IMR-90 (cell line): ENCODE results near the gene NPIPA3. TPM values are rescaled to one million over a fixed set of nuclear protein-coding genes. Genes with fewer than 3 reads are reported as not detected.

ENCODE experiments used
- ATAC-seq: fragments of 200-7000 bp; cut with Tn5 transposase; 2 replicates; pipeline ENCODE4 v1.9.1; 2020; ENCODE audit warnings: low read depth, mild to moderate bottlenecking, moderate library complexity
- BruUV-seq: library from RNA; stranded (reverse); fragments of 400-500 nt; replicated peaks from 2 replicates; lab custom pipeline; 2021; lab: Mats Ljungman, UMichigan
- CTCF ChIA-PET: fragments of 300-600 bp; formaldehyde crosslinking; extraction: SDS; loops from one replicate; lab custom pipeline; 2021; ENCODE audit warnings: antibody characterized with exemption; lab: Yijun Ruan, JAX
- POLR2A ChIA-PET: fragments of 300-600 bp; sonication (Branson Sonifier 250); formaldehyde crosslinking; loops from one replicate; lab custom pipeline; 2022; ENCODE audit warnings: antibody characterized with exemption; ENCODE audit not compliant: unreplicated experiment; lab: Charles Lee
- DNase-seq: peaks from one replicate; pipeline ENCODE4 v3.0.0; 2013
- H2AFZ ChIP-seq: replicated peaks from 2 replicates; pipeline ENCODE3; 2013; ENCODE audit warnings: low read length, mild to moderate bottlenecking; ENCODE audit not compliant: poor library complexity
- H2AK5ac ChIP-seq: 2 replicates; pipeline ENCODE4 v1.6.1; 2013; ENCODE audit warnings: low read depth, low read length, inconsistent platforms
- H2AK9ac ChIP-seq: replicated peaks from 2 replicates; pipeline ENCODE3; 2013; ENCODE audit warnings: mild to moderate bottlenecking, low read depth, low read length, moderate library complexity; ENCODE audit not compliant: poor library complexity
- H2BK120ac ChIP-seq: 2 replicates; pipeline ENCODE4 v1.6.1; 2013; ENCODE audit warnings: low read depth, low read length, inconsistent platforms
- H2BK15ac ChIP-seq: 3 replicates; pipeline ENCODE4 v1.6.1; 2013; ENCODE audit warnings: low read depth, low read length, inconsistent platforms
- H2BK20ac ChIP-seq: 2 replicates; pipeline ENCODE4 v1.6.1; 2013; ENCODE audit warnings: low read depth, mild to moderate bottlenecking, inconsistent platforms, low read length, moderate library complexity
- H2BK5ac ChIP-seq: 2 replicates; pipeline ENCODE4 v1.6.1; 2013; ENCODE audit warnings: mild to moderate bottlenecking, low read depth, low read length, inconsistent platforms; ENCODE audit not compliant: poor library complexity, severe bottlenecking
- H3K14ac ChIP-seq: replicated peaks from 2 replicates; pipeline ENCODE4 v1.6.1; 2013; ENCODE audit warnings: low read depth, low read length, inconsistent platforms
- H3K18ac ChIP-seq: 2 replicates; pipeline ENCODE4 v1.6.1; 2013; ENCODE audit warnings: low read depth, low read length, control low read depth
- H3K23ac ChIP-seq: 2 replicates; pipeline ENCODE4 v1.6.1; 2013; ENCODE audit warnings: low read depth, low read length, inconsistent platforms
- H3K27ac ChIP-seq: 2 replicates; pipeline ENCODE4 v1.5.1; 2013; ENCODE audit warnings: mild to moderate bottlenecking, control low read depth, low read length; ENCODE audit not compliant: insufficient read depth
- H3K27me3 ChIP-seq: 2 replicates; pipeline ENCODE4 v1.6.1; 2013; ENCODE audit warnings: low read length; ENCODE audit not compliant: control insufficient read depth, insufficient read depth
- H3K36me3 ChIP-seq: 2 replicates; pipeline ENCODE4 v1.6.1; 2013; ENCODE audit warnings: low read length, mixed read lengths; ENCODE audit not compliant: control insufficient read depth, insufficient read depth
- H3K4ac ChIP-seq: 2 replicates; pipeline ENCODE4 v1.6.1; 2013; ENCODE audit warnings: low read depth, low read length, inconsistent platforms
- H3K4me1 ChIP-seq: 2 replicates; pipeline ENCODE4 v1.6.1; 2013; ENCODE audit warnings: low read length, mixed read lengths; ENCODE audit not compliant: control insufficient read depth, insufficient read depth
- H3K4me2 ChIP-seq: 2 replicates; pipeline ENCODE4 v1.6.1; 2013; ENCODE audit warnings: low read depth, mild to moderate bottlenecking, control low read depth, low read length, moderate library complexity
- H3K4me3 ChIP-seq: 2 replicates; pipeline ENCODE4 v1.5.1; 2013; ENCODE audit warnings: low read depth, mild to moderate bottlenecking, control low read depth, low read length, moderate library complexity; ENCODE audit not compliant: insufficient read depth
- H3K56ac ChIP-seq: 2 replicates; pipeline ENCODE4 v1.6.1; 2013; ENCODE audit warnings: low read length, inconsistent platforms; ENCODE audit not compliant: insufficient read depth; ENCODE audit errors: extremely low read depth
- H3K79me1 ChIP-seq, 2 experiments: 2 replicates each; pipeline ENCODE4 v1.6.1; 2013; ENCODE audit warnings: low read length in 2 of 2, inconsistent platforms in 1 of 2, low read depth in 1 of 2
- H3K9ac ChIP-seq: 2 replicates; pipeline ENCODE4 v1.6.1; 2013; ENCODE audit warnings: low read depth, low read length, control low read depth
- H3K9me1 ChIP-seq: 2 replicates; pipeline ENCODE4 v1.6.1; 2013; ENCODE audit warnings: low read length, inconsistent platforms; ENCODE audit not compliant: insufficient read depth
- H3K9me3 ChIP-seq: 2 replicates; pipeline ENCODE4 v1.6.1; 2013; ENCODE audit warnings: low read length; ENCODE audit not compliant: control insufficient read depth, insufficient read depth
- H4K20me1 ChIP-seq: 2 replicates; pipeline ENCODE4 v1.6.1; 2013; ENCODE audit warnings: low read length, inconsistent platforms; ENCODE audit not compliant: insufficient read depth
- H4K5ac ChIP-seq: 2 replicates; pipeline ENCODE4 v1.6.1; 2013; ENCODE audit warnings: mild to moderate bottlenecking, low read depth, low read length, control low read depth
- H4K8ac ChIP-seq, 2 experiments: 2 replicates each; pipeline ENCODE4 v1.6.1; 2013; ENCODE audit warnings: low read depth in 2 of 2, low read length in 2 of 2, control low read depth in 1 of 2, inconsistent platforms in 1 of 2
- H4K91ac ChIP-seq: 2 replicates; pipeline ENCODE4 v1.6.1; 2013; ENCODE audit warnings: low read depth, low read length, inconsistent platforms; ENCODE audit not compliant: insufficient read depth
- BHLHE40 ChIP-seq: fragments of 150-350 bp; IDR thresholded peaks from 2 replicates; pipeline ENCODE4 v1.6.1; 2016; ENCODE audit warnings: mild to moderate bottlenecking, low read depth, low read length
- CEBPB ChIP-seq: IDR thresholded peaks from 2 replicates; pipeline ENCODE4 v1.6.1; 2012; ENCODE audit warnings: low read depth, low read length, improper control_type of control experiment
- CHD1 ChIP-seq: IDR thresholded peaks from 2 replicates; pipeline ENCODE4 v1.6.1; 2012; ENCODE audit warnings: low read depth, low read length, improper control_type of control experiment
- MAFK ChIP-seq: IDR thresholded peaks from 2 replicates; pipeline ENCODE4 v1.6.1; 2012; ENCODE audit warnings: low read depth, low read length, improper control_type of control experiment
- MAZ ChIP-seq: IDR thresholded peaks from 2 replicates; pipeline ENCODE4 v1.6.1; 2012; ENCODE audit warnings: low read depth, mild to moderate bottlenecking, low read length, improper control_type of control experiment, moderate library complexity, borderline replicate concordance
- MXI1 ChIP-seq: IDR thresholded peaks from 2 replicates; pipeline ENCODE4 v1.6.1; 2012; ENCODE audit warnings: low read depth, mild to moderate bottlenecking, low read length, moderate library complexity, borderline replicate concordance
- NFE2L2 ChIP-seq: fragments of 150-350 bp; IDR thresholded peaks from 2 replicates; pipeline ENCODE4 v1.6.1; 2016; ENCODE audit warnings: low read depth, mild to moderate bottlenecking, low read length
- POLR2A ChIP-seq: IDR thresholded peaks from 2 replicates; pipeline ENCODE4 v1.6.1; 2012; ENCODE audit warnings: mild to moderate bottlenecking, low read depth, low read length
- RAD21 ChIP-seq: IDR thresholded peaks from 2 replicates; pipeline ENCODE4 v1.6.1; 2012; ENCODE audit warnings: low read length, improper control_type of control experiment
- SMC3 ChIP-seq: fragments of 150-350 bp; IDR thresholded peaks from 2 replicates; pipeline ENCODE4 v1.6.1; 2016; ENCODE audit warnings: low read depth, mild to moderate bottlenecking, antibody characterized with exemption, low read length, moderate library complexity
- WGBS, 2 experiments: methylation state at CpG; one replicate each; pipeline versions ENCODE4 v1.1.5 to v1.1.7; 2013; ENCODE audit warnings: missing lambda C conversion rate in 2 of 2; ENCODE audit not compliant: insufficient read length in 1 of 2; ENCODE audit errors: extremely low coverage in 2 of 2; 5-methylcytosine and 5-hydroxymethylcytosine counted together
- dilution Hi-C: fragments of 300-500 bp; cut with HindIII; formaldehyde crosslinking; loops from one replicate; pipeline ENCODE4 v1.14.3; 2018; ENCODE audit warnings: low sequenced_read_pairs; ENCODE audit not compliant: unreplicated experiment
- in situ Hi-C: fragments of 300-500 bp; cut with MboI; formaldehyde crosslinking; loops from 3 replicates; pipeline ENCODE4 v1.14.3; 2019; ENCODE audit warnings: low sequenced_read_pairs, inconsistent platforms, mixed read lengths
- intact Hi-C: fragments of 100-400 bp; cut with micrococcal nuclease; formaldehyde crosslinking; loops from 2 replicates; pipeline ENCODE4 v1.10.0; 2022
- polyA plus RNA-seq, 3 experiments: library from polyadenylated mRNA; depleted of rRNA; stranded (reverse); fragments of >200 nt; gene quantifications; 2 replicates each; pipeline ENCODE4 v1.2.3, GENCODE V29; 2012; ENCODE audit warnings: low replicate concordance in 1 of 3
- total RNA-seq: library from RNA; depleted of rRNA; stranded (reverse); fragments of >200 nt; gene quantifications from 2 replicates; pipeline ENCODE4 v1.2.3, GENCODE V29; 2012
- TF ChIP-seq, protein P1 (sequence below): conservative IDR thresholded peaks from 2 replicates; pipeline ENCODE4 v1.5.1; 2012; ENCODE audit warnings: mild to moderate bottlenecking, low read depth, low read length, improper control_type of control experiment
- TF ChIP-seq, protein P2 (sequence below): fragments of 150-350 bp; IDR thresholded peaks from 2 replicates; pipeline ENCODE4 v1.6.1; 2016; ENCODE audit warnings: low read depth, mild to moderate bottlenecking, low read length, moderate library complexity, borderline replicate concordance
- TF ChIP-seq, protein P3 (sequence below): fragments of 150-350 bp; IDR thresholded peaks from 2 replicates; pipeline ENCODE4 v1.6.1; 2017; ENCODE audit warnings: mild to moderate bottlenecking, antibody characterized with exemption, low read length, low read depth

Gene NPIPA3
- total and polyA plus RNA-seq, 2 of the 4 experiments (the other 2 are of a cell fraction): not detected

DNA sequence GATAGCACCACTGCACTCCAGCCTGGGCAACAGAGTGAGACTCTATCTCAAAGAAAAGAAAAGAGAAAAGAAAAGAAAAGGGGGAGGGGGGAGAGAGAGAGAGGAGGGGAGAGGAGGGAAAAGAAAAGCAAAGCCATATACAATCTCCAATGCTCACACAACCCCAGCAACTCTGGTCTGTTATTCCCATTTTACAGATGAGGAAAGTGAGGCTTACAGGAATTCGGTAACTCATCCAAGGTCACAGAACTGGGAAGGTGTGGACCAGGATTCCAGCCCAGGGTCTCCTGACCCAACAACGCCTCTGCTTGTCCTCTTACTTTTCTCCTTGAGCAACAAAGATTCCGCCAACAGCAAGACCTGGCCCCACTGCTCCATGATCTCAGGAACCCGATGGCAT lies 22.1 kb upstream of the NPIPA3 start:
- no TSS peak for BruUV-seq
- POLR2A ChIA-PET: no interaction called here
- no peak overlapping the region for H3K9ac ChIP-seq
- no peaks in the 10 kb centered on the region for H3K79me1 ChIP-seq
- H3K4me3 ChIP-seq: no peak overlapping the region
- H2AK5ac ChIP-seq: no peak overlapping the region
- H3K56ac ChIP-seq: no peak overlapping the region
- no peaks in the 10 kb centered on the region for H3K27me3 ChIP-seq
- H3K4ac ChIP-seq: no peak overlapping the region
- H3K14ac ChIP-seq: no peak overlapping the region
- dilution Hi-C loops: no loop called here
- no peaks in the 10 kb centered on the region for H3K9me3 ChIP-seq
- H4K8ac ChIP-seq: no peak overlapping the region
- no peak overlapping the region for H2BK15ac ChIP-seq
- ATAC-seq (no peak), DNase-seq (no peak)
- H4K20me1 ChIP-seq: no peaks in the 10 kb centered on the region
- TF ChIP-seq, protein P1, sequence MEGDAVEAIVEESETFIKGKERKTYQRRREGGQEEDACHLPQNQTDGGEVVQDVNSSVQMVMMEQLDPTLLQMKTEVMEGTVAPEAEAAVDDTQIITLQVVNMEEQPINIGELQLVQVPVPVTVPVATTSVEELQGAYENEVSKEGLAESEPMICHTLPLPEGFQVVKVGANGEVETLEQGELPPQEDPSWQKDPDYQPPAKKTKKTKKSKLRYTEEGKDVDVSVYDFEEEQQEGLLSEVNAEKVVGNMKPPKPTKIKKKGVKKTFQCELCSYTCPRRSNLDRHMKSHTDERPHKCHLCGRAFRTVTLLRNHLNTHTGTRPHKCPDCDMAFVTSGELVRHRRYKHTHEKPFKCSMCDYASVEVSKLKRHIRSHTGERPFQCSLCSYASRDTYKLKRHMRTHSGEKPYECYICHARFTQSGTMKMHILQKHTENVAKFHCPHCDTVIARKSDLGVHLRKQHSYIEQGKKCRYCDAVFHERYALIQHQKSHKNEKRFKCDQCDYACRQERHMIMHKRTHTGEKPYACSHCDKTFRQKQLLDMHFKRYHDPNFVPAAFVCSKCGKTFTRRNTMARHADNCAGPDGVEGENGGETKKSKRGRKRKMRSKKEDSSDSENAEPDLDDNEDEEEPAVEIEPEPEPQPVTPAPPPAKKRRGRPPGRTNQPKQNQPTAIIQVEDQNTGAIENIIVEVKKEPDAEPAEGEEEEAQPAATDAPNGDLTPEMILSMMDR: no peak
- TF ChIP-seq, protein P2, sequence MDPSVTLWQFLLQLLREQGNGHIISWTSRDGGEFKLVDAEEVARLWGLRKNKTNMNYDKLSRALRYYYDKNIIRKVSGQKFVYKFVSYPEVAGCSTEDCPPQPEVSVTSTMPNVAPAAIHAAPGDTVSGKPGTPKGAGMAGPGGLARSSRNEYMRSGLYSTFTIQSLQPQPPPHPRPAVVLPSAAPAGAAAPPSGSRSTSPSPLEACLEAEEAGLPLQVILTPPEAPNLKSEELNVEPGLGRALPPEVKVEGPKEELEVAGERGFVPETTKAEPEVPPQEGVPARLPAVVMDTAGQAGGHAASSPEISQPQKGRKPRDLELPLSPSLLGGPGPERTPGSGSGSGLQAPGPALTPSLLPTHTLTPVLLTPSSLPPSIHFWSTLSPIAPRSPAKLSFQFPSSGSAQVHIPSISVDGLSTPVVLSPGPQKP: no peak
- TF ChIP-seq MAZ (no peak), SMC3 (no peak), BHLHE40 (no peak), CHD1 (no peak), CEBPB (no peak), POLR2A (no peak), RAD21 (no peak), MXI1 (no peak), MAFK (no peak), NFE2L2 (no peak)
- TF ChIP-seq, protein P3, sequence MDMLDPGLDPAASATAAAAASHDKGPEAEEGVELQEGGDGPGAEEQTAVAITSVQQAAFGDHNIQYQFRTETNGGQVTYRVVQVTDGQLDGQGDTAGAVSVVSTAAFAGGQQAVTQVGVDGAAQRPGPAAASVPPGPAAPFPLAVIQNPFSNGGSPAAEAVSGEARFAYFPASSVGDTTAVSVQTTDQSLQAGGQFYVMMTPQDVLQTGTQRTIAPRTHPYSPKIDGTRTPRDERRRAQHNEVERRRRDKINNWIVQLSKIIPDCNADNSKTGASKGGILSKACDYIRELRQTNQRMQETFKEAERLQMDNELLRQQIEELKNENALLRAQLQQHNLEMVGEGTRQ: no peak
- no CpG with 5 or more reads among the region's 4 CpGs for WGBS, 2 experiments
- no peak overlapping the region for H4K91ac ChIP-seq
- no peak overlapping the region for H3K18ac ChIP-seq
- H2AFZ ChIP-seq: no peak overlapping the region
- H2BK120ac ChIP-seq: no peak overlapping the region
- H4K5ac ChIP-seq: no peak overlapping the region
- peaks cover 2% of the 10 kb centered on the region; the same call in 1 of the 2 replicates for H3K4me1 ChIP-seq
- CTCF ChIA-PET: no interaction called here
- no peak overlapping the region for H3K23ac ChIP-seq
- no peak overlapping the region for H3K27ac ChIP-seq
- H3K9me1 ChIP-seq: no peaks in the 10 kb centered on the region
- intact Hi-C loops: no loop called here
- H2BK5ac ChIP-seq: no peak overlapping the region
- no peak overlapping the region for H3K4me2 ChIP-seq
- in situ Hi-C loops: no loop called here
- H3K36me3 ChIP-seq: no peaks in the 10 kb centered on the region
- no peak overlapping the region for H2AK9ac ChIP-seq
- H2BK20ac ChIP-seq: no peak overlapping the region
